ENCODE data around the gene TRAPPC8.

- TF ChIP-seq RARB (CRISPR knock-in tag; IDR thresholded peaks at IDR 0.05): no peak
- TF ChIP-seq PATZ1 (CRISPR knock-in tag; IDR thresholded peaks at IDR 0.05; ENCODE audit: borderline replicate concordance): no peak
- TF ChIP-seq GLIS3 (CRISPR knock-in tag; IDR thresholded peaks at IDR 0.05): no peak
- TF ChIP-seq ZC3H10 (CRISPR knock-in tag; IDR thresholded peaks at IDR 0.05): no peak
- no peak for TF ChIP-seq ISL1 (CRISPR knock-in tag; IDR thresholded peaks at IDR 0.05)
- no peak for TF ChIP-seq CSDC2 (CRISPR knock-in tag; IDR thresholded peaks at IDR 0.05)
- TF ChIP-seq TCF4 (CRISPR knock-in tag; IDR thresholded peaks at IDR 0.05; ENCODE audit: borderline replicate concordance): no peak
- TF ChIP-seq CREB5 (CRISPR knock-in tag; IDR thresholded peaks at IDR 0.05; ENCODE audit: low read depth): no peak
- no peak for TF ChIP-seq POU6F1 (CRISPR knock-in tag; IDR thresholded peaks at IDR 0.05; ENCODE audit: borderline replicate concordance, low read depth)
- no peak for TF ChIP-seq BACH2 (CRISPR knock-in tag; IDR thresholded peaks at IDR 0.05; ENCODE audit: borderline replicate concordance)
These were observed 112.2 kb downstream of the TRAPPC8 start for GRCh38 chr18:31830686-31831085.
